Measurements from ENCODE around the gene TMEM178B.

The TMEM178B gene

DNA sequence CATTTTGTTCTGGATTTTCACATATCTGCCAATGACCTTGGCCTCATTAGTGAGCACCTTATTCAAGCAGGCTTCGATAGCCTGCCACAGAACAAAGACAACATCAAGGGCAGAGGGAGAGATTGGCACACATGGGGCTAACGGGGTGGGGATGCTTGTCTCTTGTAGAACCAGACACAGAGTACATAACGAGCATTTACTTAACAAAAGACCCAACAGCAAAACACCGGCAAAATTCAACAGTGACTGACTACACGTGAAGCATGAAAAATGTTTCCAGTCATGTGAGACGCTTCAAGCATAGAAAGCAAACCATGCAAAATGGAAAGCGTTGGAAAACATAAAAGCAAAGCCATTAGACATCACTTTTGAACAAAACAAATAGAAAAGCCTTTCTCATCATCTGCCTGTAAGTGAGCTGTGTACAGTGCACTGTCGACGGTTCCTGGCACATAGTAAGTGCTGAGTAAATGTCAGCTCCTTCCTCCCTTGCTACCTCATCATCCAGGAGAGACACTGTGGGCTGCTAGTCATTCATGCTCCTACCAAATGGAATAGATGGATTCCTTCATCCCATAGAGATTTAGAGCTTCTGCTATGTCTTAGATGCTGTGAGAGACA is 342.9 kb downstream of the TMEM178B start:
- Histone ChIP-seq H3K9me3 (replicated peaks in 1 of 2; ENCODE audit: control insufficient read depth in 2 of 2, insufficient read depth in 1 of 2, low read depth in 1 of 2, low read length in 2 of 2) (no peaks in the 10 kb centered on the region), H3K23ac (ENCODE audit: low read depth, low read length, poor library complexity) (no peak overlapping the region), H2AK5ac (ENCODE audit: low read depth, low read length) (no peak overlapping the region), H4K91ac (ENCODE audit: low read depth, low read length, poor library complexity) (no peak overlapping the region), H2BK120ac (ENCODE audit: low read depth, low read length) (no peak overlapping the region), H3K4me2 (ENCODE audit: insufficient read depth, low read length, poor library complexity, severe bottlenecking) (no peak overlapping the region), H4K8ac (ENCODE audit: low read depth, low read length) (no peak overlapping the region), H3K36me3 (replicated peaks in 1 of 2; ENCODE audit: control insufficient read depth in 2 of 2, insufficient read depth in 2 of 2, low read length in 2 of 2) (no peaks in the 10 kb centered on the region), H3K9ac (ENCODE audit: low read depth, low read length, poor library complexity) (no peak overlapping the region), H3K18ac (ENCODE audit: low read length) (no peak overlapping the region), H3K4me1 (ENCODE audit: control insufficient read depth in 2 of 2, insufficient read depth in 1 of 2, low read depth in 1 of 2, low read length in 2 of 2) (peaks cover 1 to 3% of the 10 kb centered on the region in 2 donors), H2AFZ (ENCODE audit: low read length) (no peak overlapping the region), H2BK5ac (ENCODE audit: low read length) (no peak overlapping the region), H3K27me3 (ENCODE audit: control insufficient read depth in 3 of 3, insufficient read depth in 3 of 3, low read depth in 1 of 3, low read length in 3 of 3) (no peaks in the 10 kb centered on the region), H3K27ac (replicated peaks; ENCODE audit: low read length) (no peak overlapping the region), H3K79me1 (ENCODE audit: low read depth, low read length) (no peaks in the 10 kb centered on the region), H3K14ac (ENCODE audit: low read length) (no peak overlapping the region), H3K4ac (ENCODE audit: low read length) (no peak overlapping the region), H2BK15ac (ENCODE audit: low read length) (no peak overlapping the region), H3K4me3 (ENCODE audit: low read length in 2 of 2) (no peak overlapping the region), H2BK12ac (ENCODE audit: low read length) (no peak overlapping the region)
- DNase-seq (ENCODE audit: low spot score) = no peak
- no CpG with 5 or more reads among the region's 9 CpGs for WGBS, 2 donors (ENCODE audit: extremely low coverage in 2 of 2, insufficient read length in 2 of 2, insufficient replicate concordance in 1 of 2)

DNA sequence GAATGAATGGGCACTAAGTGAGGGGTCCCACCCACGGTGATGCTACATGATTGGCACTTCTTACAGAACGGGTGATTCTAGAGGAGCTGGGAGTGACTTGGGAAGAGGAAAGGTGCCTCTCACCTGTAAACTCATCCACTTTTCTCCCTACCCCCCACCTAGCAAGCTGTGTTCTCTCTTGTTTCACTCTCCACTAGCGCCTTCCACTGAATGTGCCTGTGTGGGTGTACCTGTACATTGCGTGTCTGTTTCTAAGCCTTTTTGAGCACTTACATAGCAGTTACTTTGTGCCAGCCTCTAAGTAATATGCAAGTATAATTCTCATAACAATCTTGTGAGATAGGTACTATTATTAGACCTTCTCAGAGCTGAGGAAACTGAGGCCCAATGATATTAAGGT is 343.6 kb downstream of the TMEM178B start:
- Histone ChIP-seq H3K79me1 (ENCODE audit: low read depth, low read length) (no peaks in the 10 kb centered on the region), H2AFZ (ENCODE audit: low read length) (no peak overlapping the region), H2BK5ac (ENCODE audit: low read length) (no peak overlapping the region), H3K27me3 (ENCODE audit: control insufficient read depth in 3 of 3, insufficient read depth in 3 of 3, low read depth in 1 of 3, low read length in 3 of 3) (no peaks in the 10 kb centered on the region), H3K4ac (ENCODE audit: low read length) (no peak overlapping the region), H2BK120ac (ENCODE audit: low read depth, low read length) (no peak overlapping the region), H3K14ac (ENCODE audit: low read length) (no peak overlapping the region), H4K91ac (ENCODE audit: low read depth, low read length, poor library complexity) (no peak overlapping the region), H4K8ac (ENCODE audit: low read depth, low read length) (no peak overlapping the region), H3K23ac (ENCODE audit: low read depth, low read length, poor library complexity) (no peak overlapping the region), H3K36me3 (replicated peaks in 1 of 2; ENCODE audit: control insufficient read depth in 2 of 2, insufficient read depth in 2 of 2, low read length in 2 of 2) (no peaks in the 10 kb centered on the region), H2BK12ac (ENCODE audit: low read length) (no peak overlapping the region), H3K4me2 (ENCODE audit: insufficient read depth, low read length, poor library complexity, severe bottlenecking) (no peak overlapping the region), H3K4me3 (ENCODE audit: low read length in 2 of 2) (no peak overlapping the region), H3K4me1 (ENCODE audit: control insufficient read depth in 2 of 2, insufficient read depth in 1 of 2, low read depth in 1 of 2, low read length in 2 of 2) (no peaks in the 10 kb centered on the region), H3K27ac (replicated peaks; ENCODE audit: low read length) (no peak overlapping the region), H3K9ac (ENCODE audit: low read depth, low read length, poor library complexity) (no peak overlapping the region), H2AK5ac (ENCODE audit: low read depth, low read length) (no peak overlapping the region), H3K18ac (ENCODE audit: low read length) (no peak overlapping the region), H3K9me3 (replicated peaks in 1 of 2; ENCODE audit: control insufficient read depth in 2 of 2, insufficient read depth in 1 of 2, low read depth in 1 of 2, low read length in 2 of 2) (no peaks in the 10 kb centered on the region), H2BK15ac (ENCODE audit: low read length) (no peak overlapping the region)
- DNase-seq (ENCODE audit: low spot score) = no peak
- WGBS, 2 donors (ENCODE audit: extremely low coverage in 2 of 2, insufficient read length in 2 of 2, insufficient replicate concordance in 1 of 2) = no CpG with 5 or more reads among the region's 4 CpGs

DNA sequence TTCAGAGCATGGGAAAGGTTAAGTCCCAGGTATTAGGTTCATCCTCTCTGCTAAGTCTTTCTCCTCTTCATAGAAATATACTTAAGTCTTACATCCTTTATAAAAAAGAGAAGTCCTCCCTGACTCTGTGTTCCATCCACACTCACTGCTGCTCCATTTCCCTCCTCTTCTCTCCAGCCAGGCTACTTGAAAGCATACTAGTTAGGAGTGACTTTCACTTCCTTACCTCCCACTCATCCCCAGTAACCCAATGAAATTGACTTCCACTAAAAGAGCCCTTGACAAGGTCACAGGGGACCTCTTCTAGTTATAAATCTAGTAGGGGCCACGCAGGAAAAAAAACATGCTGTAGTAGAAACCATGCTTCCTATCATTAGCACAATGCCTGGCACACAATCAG is 344.2 kb downstream of the TMEM178B start:
- no peak for DNase-seq (ENCODE audit: low spot score)
- Histone ChIP-seq H3K18ac (ENCODE audit: low read length) (no peak overlapping the region), H3K4me3 (ENCODE audit: low read length in 2 of 2) (no peak overlapping the region), H3K9ac (ENCODE audit: low read depth, low read length, poor library complexity) (no peak overlapping the region), H2BK15ac (ENCODE audit: low read length) (no peak overlapping the region), H2AFZ (ENCODE audit: low read length) (no peak overlapping the region), H2AK5ac (ENCODE audit: low read depth, low read length) (no peak overlapping the region), H3K27me3 (ENCODE audit: control insufficient read depth in 3 of 3, insufficient read depth in 3 of 3, low read depth in 1 of 3, low read length in 3 of 3) (no peaks in the 10 kb centered on the region), H2BK5ac (ENCODE audit: low read length) (no peak overlapping the region), H3K4me1 (ENCODE audit: control insufficient read depth in 2 of 2, insufficient read depth in 1 of 2, low read depth in 1 of 2, low read length in 2 of 2) (no peaks in the 10 kb centered on the region), H3K23ac (ENCODE audit: low read depth, low read length, poor library complexity) (no peak overlapping the region), H3K4me2 (ENCODE audit: insufficient read depth, low read length, poor library complexity, severe bottlenecking) (no peak overlapping the region), H3K14ac (ENCODE audit: low read length) (no peak overlapping the region), H3K9me3 (replicated peaks in 1 of 2; ENCODE audit: control insufficient read depth in 2 of 2, insufficient read depth in 1 of 2, low read depth in 1 of 2, low read length in 2 of 2) (no peaks in the 10 kb centered on the region), H3K4ac (ENCODE audit: low read length) (no peak overlapping the region), H4K91ac (ENCODE audit: low read depth, low read length, poor library complexity) (no peak overlapping the region), H4K8ac (ENCODE audit: low read depth, low read length) (no peak overlapping the region), H3K36me3 (replicated peaks in 1 of 2; ENCODE audit: control insufficient read depth in 2 of 2, insufficient read depth in 2 of 2, low read length in 2 of 2) (no peaks in the 10 kb centered on the region), H3K27ac (replicated peaks; ENCODE audit: low read length) (no peak overlapping the region), H2BK120ac (ENCODE audit: low read depth, low read length) (no peak overlapping the region), H2BK12ac (ENCODE audit: low read length) (no peak overlapping the region), H3K79me1 (ENCODE audit: low read depth, low read length) (no peaks in the 10 kb centered on the region)
- no CpG with 5 or more reads among the region's 1 CpG for WGBS, 2 donors (ENCODE audit: extremely low coverage in 2 of 2, insufficient read length in 2 of 2, insufficient replicate concordance in 1 of 2)

DNA sequence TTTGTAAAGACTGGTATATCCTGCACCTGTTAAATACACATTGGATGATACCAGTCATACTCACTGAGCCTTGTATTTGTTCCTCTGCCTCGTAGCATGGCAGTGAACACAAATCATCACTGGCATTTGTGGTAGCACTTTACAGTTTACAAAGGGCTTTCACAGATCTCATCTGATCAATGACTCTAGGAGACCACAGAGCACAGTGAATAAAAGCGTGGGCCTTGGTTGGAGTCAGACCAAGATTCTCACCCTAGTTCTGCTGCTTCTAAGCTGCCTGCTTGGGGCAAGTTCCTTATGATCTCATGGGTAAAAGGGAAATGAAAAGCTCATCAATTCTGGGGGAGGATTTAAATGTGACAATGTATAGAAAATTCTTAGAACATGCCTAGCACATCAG is 347.4 kb downstream of the TMEM178B start:
- Histone ChIP-seq H3K9ac (ENCODE audit: low read depth, low read length, poor library complexity) (no peak overlapping the region), H3K27me3 (ENCODE audit: control insufficient read depth in 3 of 3, insufficient read depth in 3 of 3, low read depth in 1 of 3, low read length in 3 of 3) (no peaks in the 10 kb centered on the region), H3K4me1 (ENCODE audit: control insufficient read depth in 2 of 2, insufficient read depth in 1 of 2, low read depth in 1 of 2, low read length in 2 of 2) (no peaks in the 10 kb centered on the region), H2BK120ac (ENCODE audit: low read depth, low read length) (no peak overlapping the region), H3K4me3 (ENCODE audit: low read length in 2 of 2) (no peak overlapping the region), H2AK5ac (ENCODE audit: low read depth, low read length) (no peak overlapping the region), H3K14ac (ENCODE audit: low read length) (no peak overlapping the region), H4K8ac (ENCODE audit: low read depth, low read length) (no peak overlapping the region), H3K27ac (replicated peaks; ENCODE audit: low read length) (no peak overlapping the region), H3K36me3 (replicated peaks in 1 of 2; ENCODE audit: control insufficient read depth in 2 of 2, insufficient read depth in 2 of 2, low read length in 2 of 2) (no peaks in the 10 kb centered on the region), H3K79me1 (ENCODE audit: low read depth, low read length) (peaks cover 2% of the 10 kb centered on the region), H2BK5ac (ENCODE audit: low read length) (no peak overlapping the region), H4K91ac (ENCODE audit: low read depth, low read length, poor library complexity) (no peak overlapping the region), H3K4me2 (ENCODE audit: insufficient read depth, low read length, poor library complexity, severe bottlenecking) (no peak overlapping the region), H3K4ac (ENCODE audit: low read length) (no peak overlapping the region), H3K18ac (ENCODE audit: low read length) (no peak overlapping the region), H2BK15ac (ENCODE audit: low read length) (no peak overlapping the region), H3K9me3 (replicated peaks in 1 of 2; ENCODE audit: control insufficient read depth in 2 of 2, insufficient read depth in 1 of 2, low read depth in 1 of 2, low read length in 2 of 2) (no peaks in the 10 kb centered on the region), H2BK12ac (ENCODE audit: low read length) (no peak overlapping the region), H3K23ac (ENCODE audit: low read depth, low read length, poor library complexity) (no peak overlapping the region), H2AFZ (ENCODE audit: low read length) (no peak overlapping the region)
- no CpG with 5 or more reads among the region's 2 CpGs for WGBS, 2 donors (ENCODE audit: extremely low coverage in 2 of 2, insufficient read length in 2 of 2, insufficient replicate concordance in 1 of 2)
- DNase-seq (ENCODE audit: low spot score) = no peak
